Ecto neural progenitor cell (in vitro differentiated cells): ENCODE results near the gene CEACAM21.
A peak's percentile ranks its signal among the peaks of the same experiment; 100 is the strongest.

Experiments used
- DNase-seq: peaks from one replicate; pipeline ENCODE4 v3.0.0-alpha.2; 2018; ENCODE audit warnings: low spot score

Gene CEACAM21

DNA sequence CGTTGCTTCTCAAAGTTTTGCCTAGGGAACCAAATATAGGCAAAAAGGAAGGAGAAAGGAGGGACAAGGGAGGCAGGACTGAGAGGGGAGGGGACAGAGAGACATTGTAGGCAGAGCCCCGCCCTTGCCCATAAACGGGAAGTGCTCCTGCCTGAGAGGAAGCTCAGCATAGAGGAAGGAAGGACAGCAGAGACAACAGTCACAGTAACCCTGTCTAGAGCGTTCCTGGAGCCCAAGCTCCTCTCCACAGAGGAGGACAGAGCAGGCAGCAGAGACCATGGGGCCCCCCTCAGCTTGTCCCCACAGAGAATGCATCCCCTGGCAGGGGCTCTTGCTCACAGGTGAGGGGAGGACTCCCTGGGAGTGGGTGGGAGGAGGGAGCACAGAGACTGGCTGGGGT, at the start of gene CEACAM21:
Gene CEACAM21, plus strand, starts transcription at position 169 of the 400 bp plus-strand sequence. Its CDS starts 109 bp downstream, at position 278.
- DNase-seq, result no peak

DNA sequence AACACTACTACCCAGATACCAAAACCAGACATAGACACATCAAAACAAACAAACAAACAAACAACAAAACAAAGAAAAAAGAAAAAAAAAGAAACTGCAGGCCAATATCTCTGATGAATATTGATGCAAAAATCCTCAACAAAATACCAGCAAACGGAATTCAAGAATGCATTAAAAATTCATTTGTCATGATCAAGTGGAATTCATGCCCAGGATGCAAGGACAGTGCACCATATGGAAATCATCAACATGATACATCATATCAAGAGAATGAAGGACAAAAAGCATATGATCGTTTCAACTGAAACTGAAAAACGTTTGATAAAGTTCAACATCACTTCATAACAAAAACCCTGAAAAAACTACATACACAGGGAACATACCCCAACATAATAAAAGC, 48.9 kb upstream of the CEACAM21 start:
- no peak for DNase-seq

GRCh38 chr19:41528106-41528505, 47.9 kb upstream of the CEACAM21 start:
- DNase-seq, result no peak

- DNase-seq, result no peak
Measured at GRCh38 chr19:41529484-41530183, 46.3 kb upstream of the CEACAM21 start.

DNA sequence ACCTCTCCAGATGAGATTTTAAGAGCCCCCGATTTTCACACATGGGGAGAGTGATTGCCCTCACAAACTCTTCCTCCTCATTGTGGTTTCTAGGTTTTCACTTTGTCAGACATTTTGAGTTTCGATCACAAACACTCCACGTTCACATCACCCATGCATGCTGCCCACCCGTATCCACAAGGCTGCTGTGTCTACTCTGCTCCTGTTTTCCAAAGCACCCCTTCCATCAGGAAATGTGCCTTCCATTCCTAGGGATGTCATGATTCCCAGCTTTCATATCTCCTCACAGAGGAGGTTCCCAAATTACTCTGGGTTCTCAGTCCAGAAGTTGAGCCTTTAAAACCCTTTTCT, 45.8 kb upstream of the CEACAM21 start:
- no peak for DNase-seq

DNA sequence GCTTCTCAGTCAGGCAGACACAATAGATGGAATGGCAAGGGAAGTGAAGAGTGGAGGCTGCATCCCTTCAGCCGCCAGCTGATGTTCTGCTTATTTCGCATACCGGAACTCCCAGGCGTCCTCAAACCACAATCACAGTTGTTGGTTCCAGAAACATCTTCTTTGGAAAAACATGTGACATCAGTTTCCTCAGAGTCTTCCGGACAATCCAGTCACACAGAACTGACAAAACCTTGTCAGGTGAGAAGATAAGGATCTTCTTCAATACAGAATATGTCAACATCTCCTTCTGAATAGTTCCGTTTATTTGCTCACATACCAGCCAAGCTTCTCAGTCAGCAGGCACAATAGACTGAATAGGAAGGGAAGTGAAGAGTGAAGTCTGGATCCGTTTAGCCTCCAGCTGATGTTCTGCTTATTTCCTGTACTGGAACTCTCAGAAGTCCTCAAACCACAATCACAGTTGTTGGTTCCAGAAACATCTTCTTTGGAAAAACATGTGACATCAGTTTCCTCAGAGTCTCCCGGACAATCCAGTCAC, 45.1 kb upstream of the CEACAM21 start:
- no peak for DNase-seq

DNA sequence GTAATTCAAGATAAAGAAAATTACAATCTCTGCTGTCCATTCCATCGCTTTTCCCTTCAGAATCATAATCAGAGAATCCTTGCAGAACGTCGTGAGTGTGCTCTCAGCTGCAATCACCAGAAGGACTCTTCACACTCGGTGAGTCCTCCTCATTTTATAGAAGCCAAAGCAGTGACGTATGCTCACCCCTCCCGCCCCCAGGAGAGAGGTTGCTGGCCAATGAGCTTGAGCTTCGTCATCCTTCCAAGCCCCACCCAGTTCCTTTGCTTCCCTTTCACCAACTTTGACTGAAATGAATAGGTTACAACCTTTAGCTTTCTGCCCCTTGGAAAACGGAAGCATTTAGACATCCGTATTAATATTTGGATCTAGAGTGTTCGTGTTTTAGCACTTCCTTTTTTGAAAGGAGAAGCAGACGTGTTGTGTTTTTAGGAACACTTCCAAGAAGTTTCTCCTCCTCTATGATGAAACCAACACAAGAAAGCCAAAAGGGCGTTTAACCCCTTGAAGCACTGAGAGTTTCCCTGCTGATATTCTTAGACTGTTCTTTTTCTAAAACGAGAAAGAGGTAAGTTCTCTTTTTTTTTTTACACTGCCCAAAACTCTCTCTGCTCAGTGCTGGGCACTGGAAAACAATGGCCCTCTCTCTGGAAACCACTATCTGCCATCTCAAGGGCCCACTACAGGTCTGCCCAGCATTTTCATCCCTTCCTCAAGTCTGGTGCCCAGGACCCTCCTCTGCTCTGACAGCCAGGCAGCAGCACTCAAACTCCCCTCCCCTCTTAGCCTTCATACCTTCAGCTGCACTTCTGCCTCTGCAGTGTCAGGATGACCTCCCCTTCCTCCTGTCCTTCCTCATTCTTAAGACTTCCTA, 44.3 kb upstream of the CEACAM21 start:
- no peak for DNase-seq

DNA sequence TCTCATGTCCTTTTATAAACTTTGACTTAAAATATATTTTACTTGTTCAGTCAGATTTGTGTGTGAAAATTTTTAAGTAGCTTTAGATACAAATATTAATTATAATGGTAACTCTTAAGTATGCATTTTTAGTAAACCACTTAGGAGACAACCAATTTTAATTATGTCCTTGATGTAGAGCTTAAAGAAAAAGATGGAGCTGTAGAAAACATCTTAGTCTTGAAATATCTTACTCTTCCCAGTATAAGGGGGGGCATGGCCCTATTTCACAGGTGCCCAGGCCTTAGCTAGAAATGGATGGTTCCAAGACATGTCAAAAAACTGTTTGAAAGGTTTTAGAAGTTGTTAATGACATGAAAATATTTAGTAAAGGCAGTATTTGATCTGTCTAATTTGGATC, 43.4 kb upstream of the CEACAM21 start:
- no peak for DNase-seq

GRCh38 chr19:41533671-41534215, 42.2 kb upstream of the CEACAM21 start:
- DNase-seq, result no peak

- DNase-seq, result no peak
Measured at GRCh38 chr19:41535029-41535622, 40.8 kb upstream of the CEACAM21 start.

GRCh38 chr19:41537789-41538188, 38.2 kb upstream of the CEACAM21 start:
- DNase-seq, result no peak

GRCh38 chr19:41540041-41540695, 35.8 kb upstream of the CEACAM21 start:
- no peak for DNase-seq

DNA sequence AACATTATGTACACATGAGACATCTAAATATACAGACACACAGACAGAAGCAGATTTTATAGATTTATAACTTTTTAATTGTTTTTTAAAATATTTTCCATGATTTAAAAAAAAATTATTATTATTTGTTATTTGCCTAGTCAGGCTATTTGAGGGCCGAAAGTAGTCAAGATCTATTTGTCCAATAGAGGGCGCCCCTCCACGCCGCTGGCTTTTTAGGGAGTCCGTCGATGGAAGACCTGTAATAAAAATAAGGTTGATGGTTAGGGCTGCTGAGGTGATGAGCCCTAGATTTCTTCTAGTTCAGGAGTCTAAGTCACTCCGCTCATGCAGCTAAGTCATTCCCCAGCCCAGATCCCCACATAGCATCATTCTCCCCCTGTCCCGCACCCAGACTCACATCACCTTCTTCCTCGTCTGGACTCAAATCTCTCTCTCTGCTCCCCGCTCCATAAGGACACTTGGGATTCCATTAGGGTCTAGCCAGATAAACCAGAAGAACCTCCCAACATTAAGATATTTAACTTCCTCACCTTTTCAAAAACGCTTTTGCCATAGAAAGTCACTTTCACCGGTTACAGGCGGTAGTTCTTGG, 33.9 kb upstream of the CEACAM21 start:
- peak; percentile 70 for DNase-seq

- no peak for DNase-seq
Measured at GRCh38 chr19:41542622-41543021, 33.3 kb upstream of the CEACAM21 start.

GRCh38 chr19:41543582-41543981, 32.4 kb upstream of the CEACAM21 start:
- no peak for DNase-seq

GRCh38 chr19:41545547-41545946, 30.4 kb upstream of the CEACAM21 start:
- DNase-seq, result no peak

GRCh38 chr19:41546386-41546789, 29.6 kb upstream of the CEACAM21 start:
- no peak for DNase-seq

DNA sequence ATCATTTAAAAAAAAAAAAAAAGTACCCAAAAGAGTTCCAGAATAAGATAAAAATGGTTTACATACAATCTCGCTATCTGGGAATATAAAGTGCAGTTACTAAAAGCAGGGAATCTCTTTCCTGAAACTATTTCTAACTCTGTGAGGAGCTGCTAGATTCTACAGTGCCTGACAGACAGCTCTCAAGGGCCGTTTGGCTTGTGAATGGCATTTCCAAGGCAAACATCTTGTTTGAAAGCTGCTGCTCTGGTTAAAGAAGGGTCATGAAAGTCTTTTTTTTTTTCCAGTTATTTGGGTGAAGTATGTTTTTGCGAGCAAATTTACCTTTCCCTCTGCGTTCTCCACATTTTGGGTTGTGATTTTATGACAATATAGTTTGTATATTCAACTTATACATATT, 29.0 kb upstream of the CEACAM21 start:
- no peak for DNase-seq

DNA sequence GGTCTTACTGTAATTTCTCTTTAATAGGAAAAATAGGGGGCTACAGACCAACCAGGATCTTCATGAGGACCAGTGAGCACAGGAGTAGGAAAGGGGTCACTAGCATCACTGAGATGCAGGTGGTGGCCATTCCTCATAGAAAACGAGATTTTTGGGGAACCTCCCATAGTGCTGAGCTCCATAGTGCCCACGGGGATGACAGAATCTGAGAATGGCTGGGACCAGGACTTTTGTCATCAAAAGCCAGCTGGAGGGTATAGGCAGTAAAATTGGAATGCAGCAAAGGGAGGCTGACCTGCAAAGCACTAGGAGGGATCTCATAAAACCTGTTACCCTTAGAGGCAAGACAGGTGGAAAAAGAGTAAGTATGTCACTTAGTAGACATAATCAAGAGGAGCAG, 28.4 kb upstream of the CEACAM21 start:
- no peak for DNase-seq

DNA sequence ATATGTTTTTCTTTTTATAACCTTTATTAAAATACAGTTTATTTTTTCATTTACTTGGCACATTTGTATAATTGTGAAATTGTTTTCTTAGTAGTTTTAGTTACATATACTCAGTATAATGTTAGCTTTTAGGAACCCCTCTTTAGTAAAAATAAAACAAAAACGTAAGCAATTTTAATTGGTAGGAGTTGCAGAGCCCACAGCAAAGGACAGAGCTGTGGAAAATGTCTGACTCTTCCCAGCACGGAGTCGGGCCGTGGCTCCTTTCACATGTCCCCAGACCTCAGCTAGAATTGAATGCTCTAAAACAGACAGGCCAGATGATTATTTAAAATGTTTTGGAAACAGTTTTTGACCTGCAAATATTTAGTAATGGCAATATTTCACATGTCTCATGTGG, 27.9 kb upstream of the CEACAM21 start:
- DNase-seq, result no peak

GRCh38 chr19:41548954-41549688, 26.8 kb upstream of the CEACAM21 start:
- no peak for DNase-seq
